Endometrial microvascular endothelial cells (primary cell): ENCODE measurements around the gene FARP2. TPM values are rescaled to one million over a fixed set of nuclear protein-coding genes. Genes with fewer than 3 reads are reported as not detected.

Experiments used
- in situ Hi-C: cut with HindIII; loops from 2 replicates; pipeline ENCODE4 v1.10.0; 2017; ENCODE audit warnings: low sequenced_read_pairs, low pct_unique_long_range_greater_than_20kb; ENCODE audit errors: inconsistent ontology term
- total RNA-seq: library from RNA; depleted of rRNA; stranded (reverse); fragments of >200 nt; gene quantifications from one replicate; pipeline ENCODE4 v1.2.3, GENCODE V29; 2015; ENCODE audit errors: inconsistent ontology term

The FARP2 gene
- total RNA-seq, 1 donor from 2014 or later = 58.1 TPM

- in situ Hi-C loops = no loop called here
Observed at GRCh38 chr2:241535871-241536655, 180.0 kb downstream of the FARP2 start.

GRCh38 chr2:241538838-241539615 lies 182.9 kb downstream of the FARP2 start:
- in situ Hi-C loops = no loop called here

GRCh38 chr2:241539616-241540374 lies 183.7 kb downstream of the FARP2 start:
- in situ Hi-C loops = no loop called here

- in situ Hi-C loops = no loop called here
Observed at GRCh38 chr2:241540401-241540770, 184.3 kb downstream of the FARP2 start.

- in situ Hi-C loops = no loop called here
Observed at GRCh38 chr2:241540771-241541561, 184.9 kb downstream of the FARP2 start.

GRCh38 chr2:241541564-241542277 lies 185.6 kb downstream of the FARP2 start:
- in situ Hi-C loops = no loop called here

- in situ Hi-C loops = no loop called here
Observed at GRCh38 chr2:241542278-241542605, 186.2 kb downstream of the FARP2 start.

Other genes starting within 250 kb of the FARP2 start
- 4.1 TPM for gene PASK, start 206.8 kb upstream of the FARP2 start, total RNA-seq
- 83.4 TPM for gene PPP1R7, start 205.8 kb upstream of the FARP2 start, total RNA-seq
- gene ANO7, start 167.6 kb upstream of the FARP2 start, total RNA-seq = 0.19 TPM
- 354 TPM for gene HDLBP, start 40.6 kb upstream of the FARP2 start, total RNA-seq
- 384 TPM for gene SEPTIN2, start 40.4 kb upstream of the FARP2 start, total RNA-seq
- gene STK25, start 152.3 kb downstream of the FARP2 start, total RNA-seq = 375 TPM
- 102 TPM for gene BOK, start 202.5 kb downstream of the FARP2 start, total RNA-seq